HG03432 (cell line): ENCODE results near the gene ADCY10.
"Not testable (repeated sequence)": the region's sequence is repeated elsewhere in the genome, so short reads cannot be mapped to it uniquely, and the experiment has no call there.

Experiments
- ATAC-seq: cut with Tn5 transposase; IDR thresholded peaks from one replicate; pipeline ENCODE4 v1.9.1; 2021; ENCODE audit warnings: mild to moderate bottlenecking, moderate library complexity; ENCODE audit not compliant: unreplicated experiment

Gene ADCY10, protein sequence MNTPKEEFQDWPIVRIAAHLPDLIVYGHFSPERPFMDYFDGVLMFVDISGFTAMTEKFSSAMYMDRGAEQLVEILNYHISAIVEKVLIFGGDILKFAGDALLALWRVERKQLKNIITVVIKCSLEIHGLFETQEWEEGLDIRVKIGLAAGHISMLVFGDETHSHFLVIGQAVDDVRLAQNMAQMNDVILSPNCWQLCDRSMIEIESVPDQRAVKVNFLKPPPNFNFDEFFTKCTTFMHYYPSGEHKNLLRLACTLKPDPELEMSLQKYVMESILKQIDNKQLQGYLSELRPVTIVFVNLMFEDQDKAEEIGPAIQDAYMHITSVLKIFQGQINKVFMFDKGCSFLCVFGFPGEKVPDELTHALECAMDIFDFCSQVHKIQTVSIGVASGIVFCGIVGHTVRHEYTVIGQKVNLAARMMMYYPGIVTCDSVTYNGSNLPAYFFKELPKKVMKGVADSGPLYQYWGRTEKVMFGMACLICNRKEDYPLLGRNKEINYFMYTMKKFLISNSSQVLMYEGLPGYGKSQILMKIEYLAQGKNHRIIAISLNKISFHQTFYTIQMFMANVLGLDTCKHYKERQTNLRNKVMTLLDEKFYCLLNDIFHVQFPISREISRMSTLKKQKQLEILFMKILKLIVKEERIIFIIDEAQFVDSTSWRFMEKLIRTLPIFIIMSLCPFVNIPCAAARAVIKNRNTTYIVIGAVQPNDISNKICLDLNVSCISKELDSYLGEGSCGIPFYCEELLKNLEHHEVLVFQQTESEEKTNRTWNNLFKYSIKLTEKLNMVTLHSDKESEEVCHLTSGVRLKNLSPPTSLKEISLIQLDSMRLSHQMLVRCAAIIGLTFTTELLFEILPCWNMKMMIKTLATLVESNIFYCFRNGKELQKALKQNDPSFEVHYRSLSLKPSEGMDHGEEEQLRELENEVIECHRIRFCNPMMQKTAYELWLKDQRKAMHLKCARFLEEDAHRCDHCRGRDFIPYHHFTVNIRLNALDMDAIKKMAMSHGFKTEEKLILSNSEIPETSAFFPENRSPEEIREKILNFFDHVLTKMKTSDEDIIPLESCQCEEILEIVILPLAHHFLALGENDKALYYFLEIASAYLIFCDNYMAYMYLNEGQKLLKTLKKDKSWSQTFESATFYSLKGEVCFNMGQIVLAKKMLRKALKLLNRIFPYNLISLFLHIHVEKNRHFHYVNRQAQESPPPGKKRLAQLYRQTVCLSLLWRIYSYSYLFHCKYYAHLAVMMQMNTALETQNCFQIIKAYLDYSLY (N-terminal part only)

DNA sequence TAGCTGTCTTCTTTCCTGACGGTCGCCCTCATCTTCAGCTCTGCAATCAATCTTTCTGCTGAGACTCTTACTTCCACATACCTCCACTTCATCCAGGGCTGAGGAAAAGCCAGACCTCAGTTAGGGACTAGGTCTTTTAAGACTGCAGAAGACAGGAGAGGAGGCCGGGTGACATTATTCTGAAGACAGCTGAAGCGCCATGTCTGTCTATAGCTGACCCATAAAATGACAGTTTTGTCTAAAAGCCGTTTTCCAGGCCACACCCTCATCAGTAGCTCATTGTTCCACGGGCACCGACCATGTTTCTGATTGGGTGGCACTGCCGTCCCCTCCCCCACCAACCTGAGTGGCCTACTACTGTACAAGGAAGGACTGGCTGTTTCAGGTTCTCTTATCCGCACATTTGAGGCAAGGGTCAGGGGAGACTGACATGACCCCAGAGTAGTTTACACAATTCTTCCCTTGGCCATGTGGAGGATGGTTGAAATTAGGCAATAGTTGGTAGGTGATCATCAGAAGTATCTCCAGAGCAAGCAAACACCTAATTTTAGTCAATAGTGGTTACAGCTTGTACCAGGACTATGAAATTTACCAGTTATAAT is at the start of gene ADCY10:
Gene ADCY10 (minus strand): TSS at position 240 of the 602 bp plus-strand sequence. CDS start 8,994 bp downstream, outside the sequence.
- no peak for ATAC-seq

- no peak for ATAC-seq
Measured at GRCh38 chr1:167957710-167958109, 43.8 kb upstream of the ADCY10 start.

DNA sequence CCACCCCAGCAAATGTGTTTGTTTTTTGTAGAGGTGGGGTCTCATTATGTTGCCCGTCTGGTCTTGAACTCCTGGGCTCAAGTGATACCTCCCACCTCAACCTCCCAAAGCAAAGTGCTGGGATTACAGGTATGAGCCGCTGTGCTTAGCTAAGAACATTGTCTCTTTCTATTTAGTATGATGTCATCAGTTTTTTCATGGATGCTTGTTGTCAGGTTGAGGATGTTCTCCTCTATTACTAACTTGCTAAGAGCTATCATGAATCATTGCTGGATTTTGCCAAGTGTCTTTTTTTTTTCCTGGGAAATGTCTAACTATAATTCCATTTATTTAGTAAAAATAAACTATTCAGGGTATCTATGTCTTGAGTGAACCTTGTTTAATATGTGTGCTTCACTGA is 42.0 kb upstream of the ADCY10 start:
- ATAC-seq = no peak

- no peak for ATAC-seq
Measured at GRCh38 chr1:167950569-167950968, 36.6 kb upstream of the ADCY10 start.

- no peak for ATAC-seq
Measured at GRCh38 chr1:167949785-167950184, 35.9 kb upstream of the ADCY10 start.

- ATAC-seq = no peak
Measured at GRCh38 chr1:167947733-167948132, 33.8 kb upstream of the ADCY10 start.

DNA sequence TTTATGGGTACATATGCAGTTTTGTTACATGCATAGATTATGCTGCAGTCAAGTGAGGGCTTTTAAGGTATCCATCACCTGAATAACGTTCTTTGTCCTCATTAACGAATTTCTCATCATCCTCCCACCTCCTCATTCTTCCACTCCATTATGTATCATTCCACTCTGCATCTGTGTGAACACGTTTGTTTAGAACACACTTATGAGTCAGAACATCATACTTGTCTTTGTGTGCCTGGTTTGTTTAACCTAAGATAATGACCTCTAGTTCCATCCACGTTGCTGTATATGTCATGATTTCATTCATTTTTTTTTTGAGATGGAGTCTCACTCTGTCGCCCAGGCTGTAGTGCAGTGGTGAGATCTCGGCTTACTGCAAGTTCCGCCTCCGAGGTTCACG is 29.6 kb upstream of the ADCY10 start:
- ATAC-seq = no peak

- no peak for ATAC-seq
Measured at GRCh38 chr1:167940264-167940663, 26.3 kb upstream of the ADCY10 start.

DNA sequence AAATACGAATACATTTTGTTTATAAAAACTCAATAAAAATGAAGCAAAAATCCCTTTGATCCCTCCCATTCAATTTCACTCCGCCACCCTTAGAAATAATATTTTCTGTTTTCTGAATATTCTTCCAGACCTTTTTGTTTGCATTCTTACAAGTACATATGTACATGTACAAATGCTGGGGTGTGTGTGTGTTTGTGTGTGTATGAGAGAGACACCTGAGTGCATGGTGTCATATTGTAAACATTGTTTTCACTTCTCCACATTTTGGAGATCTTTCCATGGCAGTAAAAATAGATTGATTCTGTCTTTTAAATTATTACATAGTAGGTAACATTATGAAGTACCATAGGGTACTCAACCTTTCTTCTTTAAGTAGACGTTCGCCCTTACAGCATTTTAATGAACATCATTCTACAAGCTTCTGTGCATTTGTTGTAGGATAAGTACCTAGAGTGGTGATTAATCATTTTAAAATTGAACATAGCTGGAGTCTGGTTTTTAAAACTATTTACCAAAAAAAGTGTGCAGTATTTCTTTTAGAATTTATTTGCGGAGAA is 24.2 kb upstream of the ADCY10 start:
- ATAC-seq = no peak

GRCh38 chr1:167937709-167938010 is 23.7 kb upstream of the ADCY10 start:
- no peak for ATAC-seq

GRCh38 chr1:167936930-167937708 is 23.2 kb upstream of the ADCY10 start, which contains the start of gene MPC2:
Gene MPC2, minus strand, starts transcription at chr1:167937072. Its CDS starts 1,231 bp downstream, at chr1:167935841.
- ATAC-seq = peak; percentile 16

GRCh38 chr1:167936068-167936929 is 22.4 kb upstream of the ADCY10 start, which contains the start of gene DCAF6:
Gene DCAF6, plus strand, starts transcription at chr1:167936683. Its CDS starts 229 bp downstream, at chr1:167936912.
- ATAC-seq = peak; percentile 80

DNA sequence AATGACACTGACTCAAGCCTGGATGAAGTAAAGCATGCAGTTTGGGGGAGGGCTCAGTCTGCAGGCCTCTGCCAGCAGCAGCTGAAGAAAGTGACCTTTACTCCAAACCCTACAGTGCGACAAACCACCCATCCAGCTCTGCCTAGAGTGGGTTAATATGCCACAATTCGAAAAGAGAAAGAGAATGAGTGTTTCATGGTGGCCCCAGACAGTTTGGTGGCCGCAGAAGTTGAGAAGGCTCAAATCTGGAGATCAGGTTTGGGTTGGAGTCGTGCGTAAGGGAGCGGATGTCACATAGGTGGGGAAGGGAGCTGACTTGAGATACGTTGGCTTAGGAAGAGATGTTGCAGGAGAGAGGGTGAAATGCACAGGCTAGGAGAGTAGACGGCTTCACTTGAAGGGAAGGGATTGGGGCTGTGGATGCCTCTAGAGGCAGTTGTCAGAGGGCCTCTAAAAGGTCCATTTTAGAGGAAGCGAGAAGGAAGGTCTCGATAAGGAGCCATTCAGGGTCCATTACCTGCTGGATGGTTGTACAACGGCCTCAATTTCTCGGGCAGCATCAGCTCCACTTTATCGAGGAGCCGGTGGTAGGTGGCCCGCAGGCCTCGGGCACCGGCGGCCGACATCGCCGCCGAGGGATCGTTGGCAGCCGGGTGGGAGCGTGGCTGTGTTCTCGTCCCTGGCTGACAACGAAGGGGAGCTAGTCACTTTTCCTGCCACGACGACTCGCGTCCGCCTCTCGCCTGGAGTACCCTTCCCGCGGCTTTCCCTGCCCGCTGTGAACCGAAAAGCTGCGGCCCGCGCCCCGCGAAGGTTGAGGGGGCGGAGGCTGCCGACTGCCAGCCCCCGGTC is 21.5 kb upstream of the ADCY10 start:
- ATAC-seq = peak; percentile 8

DNA sequence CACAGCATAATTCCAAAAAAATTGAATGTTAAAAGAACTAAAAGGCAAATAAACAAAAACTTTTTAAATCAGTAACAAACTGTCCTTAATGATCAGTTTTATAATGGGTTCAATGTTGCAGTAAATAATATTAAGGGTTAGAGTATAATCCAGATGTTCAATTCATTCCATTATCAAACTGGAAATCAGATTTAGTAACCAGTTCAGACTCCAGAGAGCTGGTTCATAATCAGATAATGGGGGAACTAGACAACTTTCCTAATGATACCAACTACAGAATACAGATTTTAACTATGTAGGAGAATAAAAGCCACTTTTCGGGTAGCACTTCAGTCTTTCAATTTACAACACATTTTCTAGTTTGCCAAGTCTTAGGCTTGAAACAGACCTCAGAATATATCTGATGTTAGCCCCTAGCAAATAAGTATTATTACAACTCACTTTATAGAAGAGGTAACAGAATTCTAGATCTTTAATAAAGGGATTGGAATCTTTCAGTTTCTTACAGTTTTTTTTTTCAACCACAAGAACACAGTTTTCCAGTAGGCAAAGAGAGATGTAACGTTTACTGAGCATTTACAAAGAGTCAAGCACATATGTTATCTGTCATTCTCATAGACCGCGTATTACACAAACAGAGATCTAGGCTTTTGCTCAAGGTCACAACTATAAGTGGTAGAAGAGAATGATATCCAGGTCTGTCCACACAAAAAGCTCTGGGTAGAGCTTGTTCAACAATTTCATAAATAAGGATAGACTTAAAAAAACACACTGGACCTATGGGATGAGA is 20.7 kb upstream of the ADCY10 start:
- no peak for ATAC-seq

DNA sequence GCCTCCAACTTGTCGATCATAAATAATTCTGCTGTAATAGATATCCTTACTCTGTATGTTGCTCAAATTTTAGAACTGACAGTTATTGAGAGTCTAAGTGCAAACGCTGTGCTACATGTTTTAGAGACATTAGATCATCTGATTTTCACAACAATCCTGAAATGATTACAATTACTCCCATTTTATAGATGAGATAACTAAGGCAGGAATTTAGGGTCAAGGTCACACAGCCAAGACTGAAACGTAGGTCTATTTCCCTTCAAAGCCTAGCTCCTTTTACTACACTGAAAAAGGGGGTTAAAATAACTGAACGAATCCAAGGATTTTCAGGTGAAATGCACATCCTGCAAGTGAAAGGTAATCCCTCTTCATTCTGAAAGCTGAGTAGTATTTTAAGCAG is 19.9 kb upstream of the ADCY10 start:
- ATAC-seq = no peak

DNA sequence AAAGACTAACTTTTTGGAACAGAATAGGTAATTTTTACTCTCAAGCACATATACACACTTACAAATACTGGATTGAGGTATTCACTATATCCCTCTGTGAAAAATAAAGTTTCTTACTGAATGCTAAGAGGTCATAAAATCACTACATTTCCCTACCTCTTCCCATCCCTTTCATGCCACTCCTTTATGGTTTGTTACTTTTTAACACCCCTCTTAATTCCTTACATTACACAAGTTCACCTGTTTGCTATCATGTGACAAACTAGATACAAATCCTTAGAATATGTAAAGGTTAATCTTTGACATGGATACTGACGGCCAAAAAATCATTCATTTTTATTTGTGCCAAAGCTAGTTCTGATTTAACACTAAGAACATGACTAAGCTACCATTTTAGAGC is 15.8 kb upstream of the ADCY10 start:
- no peak for ATAC-seq

GRCh38 chr1:167928919-167929318 is 15.0 kb upstream of the ADCY10 start:
- ATAC-seq = not testable (repeated sequence)
